Esophagus squamous epithelium (tissue), 5 donors: ENCODE results near the gene LECT2. TPM values are rescaled to one million over a fixed set of nuclear protein-coding genes. Genes with fewer than 3 reads are reported as not detected.

Experiments used
- DNase-seq: peaks from one replicate; lab custom pipeline; 2025; lab: John Stamatoyannopoulos, UW
- H3K27ac ChIP-seq, 4 donors: fragments of 200-600 bp; sonication (generic); one replicate each; pipeline ENCODE4 v1.5.1; 2016 to 2019; ENCODE audit warnings: mild to moderate bottlenecking in 1 of 4
- H3K27me3 ChIP-seq, 4 donors: fragments of 200-600 bp; sonication (generic); 1 replicate in 3 of 4; 2 replicates in 1 of 4; pipeline versions ENCODE4 v1.5.1 to v1.6.0; 2017 to 2021; ENCODE audit warnings: antibody characterized with exemption in 1 of 4
- H3K36me3 ChIP-seq, 3 donors: fragments of 200-600 bp; sonication (generic); one replicate each; pipeline ENCODE4 v1.5.1; 2016 to 2019
- H3K4me1 ChIP-seq, 3 donors: fragments of 200-600 bp; sonication (generic); one replicate each; pipeline ENCODE4 v1.5.1; 2017 to 2019
- H3K4me3 ChIP-seq, 4 donors: fragments of 200-600 bp; sonication (generic); 1 replicate in 3 of 4; 2 replicates in 1 of 4; pipeline ENCODE4 v1.5.1; 2016 to 2019; ENCODE audit warnings: mild to moderate bottlenecking in 2 of 4, moderate library complexity in 1 of 4
- H3K9me3 ChIP-seq, 3 donors: fragments of 200-600 bp; sonication (generic); one replicate each; pipeline ENCODE4 v1.5.1; 2016 to 2019
- CTCF ChIP-seq, 6 experiments: fragments of 450-650 bp in 4 of 6; fragments of 200-600 bp in 2 of 6; sonication (generic) in 2 of 6; IDR thresholded peaks; one replicate each; pipeline ENCODE4 v1.5.1; 2016 to 2019; ENCODE audit warnings: antibody characterized with exemption in 6 of 6, mild to moderate bottlenecking in 4 of 6, moderate library complexity in 4 of 6
- POLR2A ChIP-seq, 4 donors: fragments of 450-650 bp; IDR thresholded peaks; one replicate each; pipeline ENCODE4 v1.6.1; 2017; ENCODE audit warnings: antibody characterized with exemption in 4 of 4, mild to moderate bottlenecking in 4 of 4, moderate library complexity in 3 of 4
- WGBS, 2 donors: methylation state at CpG; one replicate each; pipeline ENCODE4 v1.1.5; 2018; 5-methylcytosine and 5-hydroxymethylcytosine counted together
- intact Hi-C: fragments of 100-400 bp; cut with DNase I; formaldehyde crosslinking; loops from one replicate; pipeline ENCODE4 v1.15.0; 2022
- total RNA-seq, 4 donors: library from RNA; depleted of rRNA; stranded (reverse); fragments of >200 nt; gene quantifications; one replicate each; pipeline ENCODE4 v1.1.0, GENCODE V29; 2016
- donor health status: DM: yes; HTN: yes; CAD: no.

LECT2 gene
- total RNA-seq, 4 donors from 2014 or later: not detected

DNA sequence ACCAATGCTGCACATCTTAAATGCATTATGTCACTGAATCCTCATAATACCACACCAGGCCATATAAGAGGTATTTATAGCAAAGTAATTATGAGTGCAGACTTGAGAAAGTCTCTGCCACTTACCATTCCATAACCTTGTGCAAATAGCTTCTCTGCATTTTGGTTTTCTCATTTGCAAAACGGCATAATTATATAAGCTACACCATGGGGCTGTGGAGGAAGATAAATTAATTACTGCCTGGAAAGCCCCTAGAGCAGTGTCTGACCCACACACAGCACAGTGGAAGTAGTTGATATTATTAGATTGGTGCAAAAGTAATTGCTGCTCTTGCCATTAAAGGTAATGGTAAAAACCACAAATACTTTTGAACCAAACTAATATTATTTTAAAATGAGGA is 49.6 kb downstream of the LECT2 start:
- Histone ChIP-seq H3K4me1 (no peaks in the 10 kb centered on the region), H3K9me3 (no peaks in the 10 kb centered on the region), H3K36me3 (no peaks in the 10 kb centered on the region), H3K4me3 (no peak overlapping the region), H3K27me3 (peaks cover 0 to 65% (median 0%) of the 10 kb centered on the region in 4 donors), H3K27ac (no peak overlapping the region)
- WGBS, 2 donors: 55 to 58% methylated on average over 1 of the region's 1 CpG
- DNase-seq: no peak
- TF ChIP-seq CTCF (IDR thresholded peaks at IDR 0.05) (no peak), POLR2A (IDR thresholded peaks at IDR 0.05) (no peak)
- intact Hi-C loops: no loop called here

DNA sequence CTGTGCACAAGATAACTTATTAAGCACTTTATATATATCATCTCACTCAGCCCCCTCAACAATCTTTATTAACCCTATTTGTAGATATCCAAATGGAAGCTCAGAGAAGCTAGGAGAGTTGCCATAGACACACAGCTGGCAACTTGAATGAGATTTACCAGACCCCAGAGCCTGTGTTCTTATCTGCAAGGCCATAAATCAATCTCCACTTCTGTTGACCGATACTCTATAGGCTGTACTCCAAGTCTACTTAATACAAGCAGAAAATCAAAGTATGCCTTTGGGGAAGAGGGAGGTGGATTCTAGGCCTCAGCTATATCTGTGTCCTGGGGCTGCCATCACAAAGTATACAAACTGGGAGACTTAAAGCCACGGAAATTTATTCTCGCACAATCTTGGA is 53.1 kb downstream of the LECT2 start:
- intact Hi-C loops: no loop called here
- Histone ChIP-seq H3K9me3 (no peaks in the 10 kb centered on the region), H3K27ac (no peak overlapping the region), H3K4me3 (no peak overlapping the region), H3K36me3 (no peaks in the 10 kb centered on the region), H3K4me1 (no peaks in the 10 kb centered on the region), H3K27me3 (peaks cover 0 to 53% (median 0%) of the 10 kb centered on the region in 4 donors)
- DNase-seq: no peak
- TF ChIP-seq CTCF (IDR thresholded peaks at IDR 0.05) (no peak), POLR2A (IDR thresholded peaks at IDR 0.05) (no peak)
- WGBS, 2 donors: 30 to 33% methylated on average over 3 of the region's 3 CpGs

DNA sequence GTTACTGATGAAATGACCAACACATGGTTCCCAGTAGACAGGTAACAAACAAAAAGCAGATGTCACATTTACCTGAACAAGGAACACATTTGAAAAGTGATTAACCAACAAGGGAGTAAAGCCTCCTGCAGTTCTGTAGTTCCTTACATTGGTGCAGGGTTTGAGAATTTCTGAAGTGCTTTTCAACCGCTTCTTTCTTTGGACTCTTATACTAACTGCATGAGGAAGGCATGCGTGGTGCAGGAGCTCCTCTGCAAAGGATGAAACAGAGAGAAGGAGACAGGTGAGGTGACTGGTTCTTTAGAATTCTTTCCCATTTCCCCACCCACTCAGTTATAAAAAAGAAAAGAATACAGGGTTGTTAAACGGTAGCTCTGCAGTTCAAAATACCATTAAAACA is 54.5 kb downstream of the LECT2 start:
- TF ChIP-seq CTCF (IDR thresholded peaks at IDR 0.05) (no peak), POLR2A (IDR thresholded peaks at IDR 0.05) (no peak)
- Histone ChIP-seq H3K27me3 (peaks cover 0 to 55% (median 0%) of the 10 kb centered on the region in 4 donors), H3K27ac (no peak overlapping the region), H3K36me3 (no peaks in the 10 kb centered on the region), H3K9me3 (no peaks in the 10 kb centered on the region), H3K4me3 (no peak overlapping the region), H3K4me1 (no peaks in the 10 kb centered on the region)
- DNase-seq: no peak
- WGBS, 2 donors: 65 to 67% methylated on average over 3 of the region's 3 CpGs
- intact Hi-C loops: no loop called here

DNA sequence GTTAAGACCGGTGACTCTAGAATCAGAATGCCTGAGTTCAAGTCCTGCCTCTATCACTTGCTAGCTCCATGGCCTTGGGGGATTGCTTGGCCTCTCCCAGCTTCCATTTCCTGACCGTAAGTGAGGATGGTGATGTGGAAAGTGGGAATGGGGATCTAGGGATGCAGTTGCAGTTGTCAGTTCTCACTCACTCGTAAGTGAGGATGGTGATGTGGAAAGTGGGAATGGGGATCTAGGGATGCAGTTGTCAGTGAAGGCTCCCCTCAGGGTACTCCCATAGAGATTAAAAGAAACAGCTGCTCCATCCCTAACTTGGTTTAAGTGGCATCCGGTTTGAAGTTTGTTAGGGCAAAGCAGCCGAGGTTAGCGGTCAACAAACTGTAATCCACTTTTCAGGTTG is 56.1 kb downstream of the LECT2 start:
- Histone ChIP-seq H3K27ac (no peak overlapping the region), H3K36me3 (no peaks in the 10 kb centered on the region), H3K4me1 (no peaks in the 10 kb centered on the region), H3K4me3 (no peak overlapping the region), H3K27me3 (peaks cover 0 to 51% (median 0%) of the 10 kb centered on the region in 4 donors), H3K9me3 (no peaks in the 10 kb centered on the region)
- WGBS, 2 donors: 81 to 87% methylated on average over 5 of the region's 6 CpGs
- no peak for TF ChIP-seq POLR2A (IDR thresholded peaks at IDR 0.05)
- no peak for TF ChIP-seq CTCF (IDR thresholded peaks at IDR 0.05)
- no peak for DNase-seq
- intact Hi-C loops: no loop called here

Other genes with a start within 250 kb of the LECT2 start
- 1 to 10 TPM in 1 of 4 donors, under 1 TPM in 3; 0.19 to 1.3 (median 0.48) TPM for gene SLC25A48, start 120.3 kb downstream of the LECT2 start, total RNA-seq
- gene IL9, start 59.1 kb downstream of the LECT2 start, total RNA-seq: not detected
- 10 to 100 TPM in 2 of 4 donors, 1 to 10 TPM in 2; 7.3 to 63.5 (median 33.3) TPM for gene TGFBI, start 74.0 kb upstream of the LECT2 start, total RNA-seq
- gene SMAD5, start 177.9 kb upstream of the LECT2 start, total RNA-seq: 10 to 100 TPM; 32.0 to 49.6 (median 38.1) TPM
- gene SMIM32, start 238.2 kb upstream of the LECT2 start, total RNA-seq: not detected